HG02973 (cell line): ENCODE data around the gene TXNDC2.
A peak's percentile ranks its signal among the peaks of the same experiment; 100 is the strongest.

Experiments
- ATAC-seq: cut with Tn5 transposase; IDR thresholded peaks from one replicate; pipeline ENCODE4 v1.9.1; 2021; ENCODE audit warnings: moderate library complexity; ENCODE audit not compliant: unreplicated experiment

TXNDC2 gene

DNA sequence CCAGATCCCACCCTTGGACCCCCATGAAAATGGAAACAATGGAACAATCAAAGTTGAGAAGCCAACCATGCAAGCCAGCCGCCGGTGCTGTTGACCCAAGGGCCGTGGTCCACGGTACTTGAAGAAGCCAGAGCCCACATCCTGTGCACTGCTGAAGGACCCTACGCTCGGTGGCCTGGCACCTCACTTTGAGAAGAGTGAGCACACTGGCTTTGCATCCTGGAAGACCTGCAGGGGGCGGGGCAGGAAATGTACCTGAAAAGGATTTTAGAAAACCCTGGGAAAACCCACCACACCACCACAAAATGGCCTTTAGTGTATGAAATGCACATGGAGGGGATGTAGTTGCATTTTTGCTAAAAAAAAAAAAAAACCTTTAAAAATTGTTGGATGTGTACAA is 26.5 kb upstream of the TXNDC2 start:
- no peak for ATAC-seq

DNA sequence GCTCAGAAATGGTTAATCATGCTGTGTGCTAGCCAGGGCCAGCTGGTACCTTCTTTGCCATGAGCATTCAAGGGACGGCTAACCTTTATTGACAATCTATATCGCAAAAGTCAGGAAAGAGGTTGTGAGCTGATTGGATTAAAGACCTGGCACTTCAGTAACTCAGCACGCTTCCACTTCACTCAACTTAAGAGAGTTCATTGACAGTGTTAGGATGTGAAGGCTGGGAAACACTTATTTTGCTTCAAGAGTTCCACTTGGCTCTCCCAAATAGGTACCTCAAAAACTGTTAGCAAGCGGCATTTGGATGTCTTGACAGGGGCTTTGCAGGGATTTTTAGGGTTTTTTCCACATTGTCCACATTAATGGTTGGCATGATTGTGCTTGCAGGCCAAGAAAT is 25.1 kb upstream of the TXNDC2 start:
- no peak for ATAC-seq

DNA sequence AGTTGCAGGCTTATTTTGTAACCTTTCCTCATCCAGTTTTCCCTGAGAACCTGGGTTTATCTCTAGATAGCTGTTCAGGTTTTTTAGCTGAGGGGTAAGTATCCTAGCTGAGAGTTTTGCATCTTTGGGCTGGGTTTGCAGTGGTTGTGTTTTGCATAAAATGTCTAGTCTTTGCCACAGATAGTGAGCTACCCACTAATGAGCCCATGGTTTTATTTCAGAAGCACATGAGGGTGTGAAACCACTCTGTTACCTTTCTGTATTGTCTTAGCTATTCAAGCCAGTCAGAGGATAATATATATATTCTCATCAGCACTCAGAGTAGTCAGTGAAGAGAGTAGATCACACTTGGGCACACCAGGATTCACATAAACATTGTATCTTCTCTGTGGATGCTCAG is 24.6 kb upstream of the TXNDC2 start:
- peak; percentile 79 for ATAC-seq

DNA sequence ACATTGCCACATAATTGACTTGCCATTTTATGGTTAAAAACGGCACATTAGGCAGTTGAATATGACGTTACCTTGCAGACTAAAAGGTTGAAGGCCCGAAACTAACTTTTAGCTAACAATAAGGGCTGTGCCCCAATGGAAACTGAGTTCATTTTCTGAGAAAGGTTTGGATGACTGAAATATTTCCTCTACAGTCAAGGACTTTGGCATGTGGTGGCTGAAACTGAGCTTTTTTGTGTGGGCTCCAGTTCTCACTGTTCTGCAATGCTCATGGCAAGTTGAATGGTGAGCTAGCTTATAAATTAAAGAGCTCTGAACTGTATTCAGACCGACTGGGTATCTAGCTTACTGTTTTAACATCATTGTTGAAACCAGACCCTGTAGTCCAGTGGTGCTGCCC is 23.8 kb upstream of the TXNDC2 start:
- ATAC-seq: no peak

DNA sequence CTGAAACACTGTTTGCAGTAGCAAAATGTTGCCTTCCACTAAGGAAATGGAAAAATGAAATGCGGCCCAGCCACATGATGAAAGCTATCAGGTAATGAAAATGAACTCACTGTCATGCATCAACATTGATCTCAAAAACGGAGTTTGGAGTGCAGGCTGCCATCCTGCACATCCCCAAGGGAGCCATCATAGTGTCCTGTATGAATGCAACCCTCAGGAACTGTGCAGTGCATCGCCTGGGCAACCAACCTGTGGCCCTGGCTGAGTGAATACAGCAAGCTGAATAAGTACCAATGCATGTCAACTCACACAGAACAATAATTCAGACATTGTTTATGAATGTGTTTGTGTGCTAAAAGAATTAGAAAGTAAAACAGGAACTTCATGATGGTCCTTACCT is 23.1 kb upstream of the TXNDC2 start:
- no peak for ATAC-seq

DNA sequence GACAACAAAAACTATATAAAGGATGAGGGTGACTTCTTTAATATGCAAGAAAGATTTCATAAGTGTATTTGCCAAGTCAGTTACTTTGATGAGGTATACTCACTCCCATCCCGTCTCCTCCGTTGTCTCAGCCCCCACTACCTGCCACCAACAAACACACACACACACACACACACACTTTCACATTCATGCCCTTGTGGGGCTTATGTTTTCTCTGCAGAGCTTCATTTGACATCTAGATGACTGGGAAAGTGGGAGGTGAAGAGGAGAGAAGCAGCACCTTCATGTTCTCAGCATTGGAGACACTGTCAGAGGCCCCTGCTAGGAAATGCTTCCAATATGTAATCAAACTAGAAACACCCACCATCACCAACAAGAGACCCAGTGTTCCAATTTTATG is 22.5 kb upstream of the TXNDC2 start:
- ATAC-seq: no peak

DNA sequence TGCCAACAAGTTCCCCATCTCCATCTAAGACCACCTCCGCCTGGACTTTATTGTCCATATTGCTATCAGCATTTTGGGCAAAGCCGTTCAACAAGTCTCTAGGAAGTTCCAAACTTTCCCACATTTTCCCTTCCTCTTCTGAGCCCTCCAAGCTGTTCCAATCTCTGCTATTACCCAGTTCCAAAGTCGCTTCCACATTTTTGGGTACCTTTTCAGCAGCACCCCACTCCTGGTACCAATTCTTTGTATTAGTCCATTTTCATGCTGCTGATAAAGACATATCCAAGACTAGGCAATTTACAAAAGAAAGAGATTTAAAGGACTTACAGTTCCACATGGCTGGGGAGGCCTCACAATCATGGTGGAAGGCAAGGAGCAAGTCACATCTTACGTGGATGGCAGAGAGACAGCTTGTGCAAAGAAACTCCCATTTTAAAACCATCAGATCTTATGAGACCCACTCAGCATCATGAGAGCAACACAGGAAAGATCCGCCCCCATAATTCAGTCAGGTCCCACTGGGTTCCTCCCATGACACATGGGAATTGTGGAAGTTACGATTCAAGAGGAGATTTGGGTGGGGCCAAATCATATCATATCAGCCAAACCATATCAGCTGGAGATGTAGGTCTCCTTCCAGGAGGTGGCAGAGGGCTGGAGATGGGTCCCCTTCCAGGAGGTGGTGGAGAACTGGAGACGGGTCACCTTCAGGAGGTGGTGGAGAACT is 19.8 kb upstream of the TXNDC2 start:
- ATAC-seq: no peak

DNA sequence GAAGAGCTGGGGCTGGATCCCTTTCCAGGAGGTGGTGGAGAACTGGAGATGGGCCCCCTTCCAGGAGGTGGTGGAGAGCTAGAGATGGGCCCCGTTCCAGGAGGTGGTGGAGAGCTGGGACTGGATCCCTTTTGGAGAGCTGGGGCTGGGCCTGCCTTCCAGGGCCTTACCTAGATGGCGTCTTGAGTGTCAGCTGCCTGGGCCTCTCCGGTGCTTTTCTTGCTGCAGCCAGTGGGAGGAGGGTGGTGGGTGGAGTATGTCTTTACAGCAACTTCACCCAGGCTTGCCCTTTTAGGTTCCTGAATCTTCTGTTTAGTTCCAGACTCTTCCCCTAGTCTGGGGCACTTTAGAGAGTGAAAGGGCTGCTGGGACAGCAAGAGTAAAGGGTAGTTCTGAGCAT is 19.1 kb upstream of the TXNDC2 start:
- ATAC-seq: no peak

DNA sequence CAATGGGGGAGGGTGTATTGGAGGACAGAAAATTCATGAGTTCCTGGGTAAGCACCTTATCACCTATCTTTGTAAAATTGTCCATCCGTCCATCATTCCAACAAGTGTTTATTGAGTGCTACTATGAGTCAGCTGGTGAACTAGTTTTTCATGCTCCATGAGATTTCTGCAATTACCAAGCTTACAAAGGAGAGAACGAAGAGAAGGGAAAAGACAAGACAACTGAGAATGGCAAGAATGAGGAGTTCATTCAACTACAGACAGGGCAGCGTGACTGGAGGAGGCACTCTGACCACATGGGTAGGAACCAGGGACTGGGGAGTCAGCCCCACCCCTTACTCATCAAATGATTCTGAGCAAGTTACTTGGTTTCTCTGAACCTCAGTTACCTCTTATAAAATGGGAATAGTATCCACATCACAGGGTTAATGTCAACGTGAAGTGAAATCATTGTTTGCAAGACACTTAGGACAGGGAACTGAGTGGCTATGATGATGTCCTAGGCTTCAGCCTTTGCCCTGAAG is 18.6 kb upstream of the TXNDC2 start:
- no peak for ATAC-seq

DNA sequence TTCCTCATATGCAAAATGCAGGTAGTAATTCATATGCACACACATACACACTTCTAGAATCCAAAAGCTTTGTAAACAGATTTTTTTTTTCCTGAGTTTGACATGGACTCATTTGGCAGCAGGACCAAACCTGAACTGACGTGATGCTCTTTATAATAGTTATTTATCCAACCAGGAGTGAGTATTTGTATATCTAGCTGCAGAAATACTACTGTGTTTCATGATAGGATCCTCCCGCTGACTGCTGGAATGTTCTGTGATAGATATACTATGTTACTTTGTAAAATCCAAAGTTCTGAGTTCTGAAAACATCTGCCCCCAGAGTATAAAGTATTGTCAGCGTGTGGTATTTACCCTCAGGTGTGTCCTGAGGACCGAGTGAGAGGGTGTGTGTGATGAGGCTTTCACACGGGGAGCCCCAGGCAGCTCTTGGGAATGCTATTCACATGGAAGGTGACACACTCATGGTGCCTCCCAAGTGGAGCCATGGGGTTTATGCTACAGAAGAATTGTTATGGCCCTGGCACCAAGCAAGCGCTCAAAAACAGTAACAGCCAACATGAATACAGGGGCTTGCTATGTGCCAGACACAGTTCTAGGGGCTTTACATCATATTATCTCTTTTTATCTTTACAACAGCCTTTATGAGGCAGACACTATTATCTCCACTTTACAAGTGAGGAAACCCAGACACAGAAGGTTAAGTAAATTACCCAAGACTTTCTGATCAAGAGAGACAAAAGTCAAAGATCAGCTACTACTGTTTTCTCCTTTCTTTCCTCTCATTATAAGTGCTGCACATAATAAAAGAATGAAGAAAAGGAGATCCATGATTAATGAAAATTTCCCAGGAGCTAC is 16.7 kb upstream of the TXNDC2 start:
- no peak for ATAC-seq

DNA sequence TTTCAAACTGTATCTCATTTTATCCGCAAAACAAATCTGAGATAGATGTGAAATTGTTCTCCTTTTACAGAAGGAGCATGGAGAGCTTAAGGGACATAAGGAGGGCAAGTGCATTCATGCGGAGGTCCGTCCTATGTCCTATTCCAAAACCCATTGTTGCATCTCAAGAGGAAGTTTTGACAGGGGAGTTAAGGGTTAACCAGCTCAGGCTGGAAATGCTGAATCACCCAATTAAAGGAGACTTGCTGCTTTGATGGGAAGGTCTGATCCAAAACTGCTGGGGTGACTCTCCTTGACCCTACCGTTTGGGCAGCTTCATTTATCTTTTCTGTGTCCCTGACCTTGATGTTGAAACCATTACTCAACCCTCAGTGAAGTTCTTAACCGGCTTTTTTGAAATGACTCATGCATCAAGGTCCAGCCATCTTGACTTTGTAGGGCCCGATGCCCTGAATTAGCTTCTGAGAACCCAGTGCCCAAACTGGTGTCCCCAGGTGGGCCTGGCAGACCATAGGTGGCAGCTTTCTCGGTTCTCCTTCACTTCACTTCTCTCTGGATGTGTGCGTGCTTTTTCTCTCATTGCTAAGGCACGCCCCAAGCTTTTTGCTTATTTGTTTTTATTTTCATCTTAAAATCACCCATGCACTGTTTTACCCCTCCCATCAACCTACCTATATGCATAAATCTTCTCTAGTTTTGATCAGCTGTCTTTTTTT is 15.9 kb upstream of the TXNDC2 start:
- ATAC-seq: peak; percentile 82

DNA sequence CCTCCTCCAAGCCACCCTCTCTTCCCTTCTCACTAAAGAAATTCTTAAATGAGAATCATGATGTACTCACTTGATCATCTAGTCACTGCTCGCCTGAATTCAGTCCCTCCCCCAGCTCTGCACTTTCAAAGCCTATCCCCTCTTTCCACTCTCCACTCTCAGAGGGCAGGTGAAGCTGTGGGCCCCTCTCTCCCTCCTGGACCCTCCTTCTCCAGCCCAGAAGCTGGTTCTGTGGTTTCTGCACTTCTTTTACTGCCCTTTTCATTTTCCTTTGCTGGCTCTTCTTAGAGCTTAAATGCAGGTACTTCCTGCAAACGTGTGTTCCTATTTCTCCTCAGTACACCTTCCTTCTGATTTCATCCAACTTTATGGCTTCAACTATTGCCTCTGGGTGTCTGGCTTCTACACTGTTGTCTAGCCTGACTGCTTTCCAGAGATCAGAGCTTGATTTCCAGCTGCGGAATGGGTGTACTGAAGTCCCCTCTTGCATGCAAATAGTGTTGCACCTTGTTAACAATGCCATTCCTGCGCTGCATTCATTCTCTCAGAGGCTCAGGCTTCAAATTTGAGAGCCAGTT is 15.3 kb upstream of the TXNDC2 start:
- ATAC-seq: peak; percentile 25

DNA sequence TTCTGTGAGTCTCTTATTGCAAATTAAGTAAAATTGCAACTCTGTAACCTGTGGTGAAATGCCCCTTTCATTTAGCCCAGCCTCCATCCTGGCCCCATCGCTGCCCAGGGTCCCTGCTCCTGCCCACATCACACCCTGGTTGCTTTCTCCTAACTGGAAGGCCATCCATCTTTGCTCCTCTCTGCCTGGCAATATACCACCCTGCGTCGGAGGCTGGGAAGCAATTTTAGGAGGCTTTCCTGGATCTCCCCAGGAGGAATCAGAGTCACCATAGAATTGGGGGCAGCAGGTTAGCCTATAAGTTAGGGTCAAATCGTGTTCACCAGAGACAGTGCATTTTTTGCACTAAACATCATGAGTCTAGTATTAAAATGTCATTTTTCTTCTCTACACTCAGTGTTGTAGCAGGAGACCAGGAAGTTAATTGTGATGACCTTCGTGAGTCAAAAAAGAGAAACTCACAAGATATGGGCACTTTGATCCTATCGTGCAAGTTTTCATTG is 14.5 kb upstream of the TXNDC2 start:
- no peak for ATAC-seq

DNA sequence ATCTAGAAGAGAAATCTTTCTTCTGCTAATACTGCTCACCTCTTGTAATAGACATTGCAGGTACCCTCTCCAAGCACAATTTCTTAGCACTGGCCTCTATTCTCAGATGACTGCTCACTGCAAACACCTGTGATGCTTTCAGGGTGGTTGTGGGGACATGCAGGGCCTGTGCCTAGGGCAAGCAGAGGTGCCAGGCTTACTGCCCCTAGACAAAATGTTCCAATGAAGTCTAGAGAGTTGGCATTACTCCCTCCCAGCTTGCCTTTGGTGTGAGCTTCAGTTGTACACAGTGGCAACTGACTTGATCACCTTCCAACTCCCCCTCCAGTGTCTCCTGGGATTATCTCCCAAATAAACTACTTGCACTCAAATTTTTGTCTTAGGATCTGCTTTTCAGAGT is 12.9 kb upstream of the TXNDC2 start:
- ATAC-seq: no peak

DNA sequence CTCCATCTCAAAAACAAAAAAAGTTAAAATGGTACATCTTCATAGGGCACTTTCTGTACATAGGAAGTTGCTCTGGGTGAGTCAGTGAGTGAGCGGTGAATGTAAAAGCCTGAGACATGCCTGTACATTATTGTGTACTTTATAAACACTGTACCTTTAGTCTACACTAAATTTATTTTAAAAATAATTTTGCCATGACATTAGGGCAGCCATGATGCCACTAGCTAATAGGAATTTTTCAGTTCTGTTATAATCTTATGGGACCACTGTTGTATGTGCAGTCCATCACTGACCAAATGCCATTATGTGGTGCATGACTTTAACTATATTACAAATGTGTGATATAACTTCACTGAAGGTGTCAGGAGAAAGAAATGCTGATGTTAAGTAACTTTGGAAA is 11.0 kb upstream of the TXNDC2 start:
- no peak for ATAC-seq

DNA sequence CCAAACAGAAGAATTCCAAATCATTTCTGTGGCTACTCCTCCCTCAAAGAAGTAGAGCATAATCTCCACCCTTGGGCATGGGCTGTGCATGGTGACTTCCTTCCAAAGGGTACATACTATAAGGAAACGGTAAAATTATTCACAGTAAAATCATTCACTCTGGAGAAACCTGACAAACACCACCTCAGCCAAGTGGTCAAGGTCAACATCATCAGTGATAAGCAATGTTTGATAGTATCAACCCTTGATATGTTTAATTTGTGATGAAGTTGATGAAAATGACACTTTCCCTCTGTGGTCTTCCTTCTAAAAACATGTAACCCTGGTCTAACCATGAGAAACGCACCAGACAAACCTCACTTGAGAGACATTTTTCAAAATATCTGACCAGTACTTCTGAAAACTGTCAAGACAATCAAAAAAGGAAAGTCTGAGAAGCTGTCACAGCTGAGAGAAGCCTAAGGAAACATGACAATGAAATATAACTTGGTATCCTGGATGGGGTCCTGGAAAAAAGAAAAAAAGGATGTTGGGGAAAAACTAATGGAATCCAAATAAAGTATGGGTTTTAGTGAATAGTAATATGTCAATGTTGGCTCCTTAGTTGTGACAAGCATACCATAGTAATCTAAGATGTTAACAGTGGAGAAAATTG is 9.4 kb upstream of the TXNDC2 start:
- no peak for ATAC-seq

DNA sequence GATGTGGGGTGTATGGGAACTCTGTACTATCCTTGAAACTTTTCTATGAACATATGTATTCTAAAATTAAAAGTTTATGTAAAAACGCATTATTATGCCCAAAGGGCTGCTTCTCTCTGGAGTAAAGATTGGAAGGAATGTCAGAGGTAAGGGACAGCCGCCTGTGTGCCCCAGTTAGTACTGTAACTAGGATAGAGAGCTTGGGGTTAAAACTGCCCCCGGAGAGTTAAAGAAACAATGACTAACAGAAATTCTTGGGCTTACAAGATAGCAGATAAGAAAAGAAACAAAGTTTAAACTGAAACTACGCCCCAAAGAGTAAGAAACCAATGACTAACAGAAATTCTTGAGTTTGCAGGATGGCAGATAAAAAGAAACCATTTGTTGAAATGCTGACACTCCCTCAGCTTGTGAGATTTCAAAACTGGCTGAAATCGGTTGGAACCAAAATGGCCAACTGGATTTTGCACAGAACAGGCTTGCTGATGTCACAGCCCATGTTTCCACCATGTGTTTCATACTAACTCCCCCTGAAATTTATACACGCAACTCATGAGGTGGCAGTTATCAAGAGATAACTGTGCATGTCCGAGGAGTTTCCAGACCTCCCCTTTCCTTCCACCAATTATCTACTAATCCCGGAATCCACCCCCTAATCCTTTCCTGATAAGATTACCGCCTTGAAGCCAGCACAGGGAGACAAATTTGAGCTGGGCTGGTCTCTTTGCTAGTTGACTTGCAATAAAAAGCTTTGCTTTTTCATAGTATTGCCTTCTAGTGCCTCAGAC is 8.7 kb upstream of the TXNDC2 start:
- no peak for ATAC-seq

DNA sequence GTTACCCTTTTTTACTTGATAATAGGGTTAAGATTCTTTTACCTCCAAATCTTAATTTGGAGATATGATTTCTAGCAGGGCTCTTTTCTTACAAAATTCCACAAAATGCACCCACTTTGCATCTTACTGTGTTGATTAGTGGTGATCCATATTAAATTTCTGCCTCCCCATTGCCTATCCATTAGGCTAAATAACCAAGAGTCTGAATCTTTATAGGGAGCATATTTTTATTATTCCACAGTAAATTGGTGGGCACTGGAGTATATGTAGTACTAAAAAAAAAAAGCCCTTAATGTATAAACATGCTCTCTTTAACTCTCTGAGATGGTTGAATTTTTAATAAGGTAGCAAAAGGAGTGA is 8.1 kb upstream of the TXNDC2 start:
- ATAC-seq: no peak

DNA sequence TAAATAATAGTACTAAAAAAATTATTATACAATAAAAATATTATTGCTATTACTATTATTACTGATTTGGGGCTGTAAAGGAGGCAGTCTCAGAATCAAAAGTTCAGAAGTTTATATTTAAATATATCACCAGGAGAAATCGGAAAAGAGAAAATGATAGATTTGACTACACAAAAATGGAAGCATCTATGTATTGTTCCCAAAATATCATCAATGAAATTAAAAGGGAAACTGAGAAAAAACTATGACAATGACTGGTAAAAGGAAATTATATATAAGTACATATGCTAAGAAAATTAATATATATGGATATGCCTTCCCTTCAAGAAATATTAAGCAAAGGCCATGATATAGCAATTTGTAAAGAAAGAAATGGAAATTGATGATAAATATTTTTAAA is 7.7 kb upstream of the TXNDC2 start:
- no peak for ATAC-seq

DNA sequence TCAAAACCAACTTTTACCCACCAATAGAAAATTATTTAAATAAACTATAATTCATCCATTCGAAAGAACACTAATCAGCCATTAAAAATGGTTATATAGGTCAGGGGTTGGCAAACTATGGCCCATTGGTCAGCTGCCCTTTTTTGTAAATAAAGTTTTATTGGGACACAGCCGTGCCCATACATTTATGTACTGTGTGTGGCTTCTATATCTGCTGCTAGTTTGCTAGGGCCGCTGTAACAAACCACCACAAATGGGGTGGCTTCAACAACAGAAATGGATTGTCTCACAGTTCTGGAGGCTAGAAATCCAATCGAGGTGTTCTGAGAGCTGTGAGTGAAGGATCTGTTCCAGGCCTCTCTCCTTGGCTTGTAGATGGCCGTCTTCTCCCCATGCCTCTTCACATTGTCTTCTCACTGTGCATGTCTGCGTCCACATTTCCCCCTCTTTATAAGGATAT is 7.0 kb upstream of the TXNDC2 start:
- ATAC-seq: no peak
